Activated CD4-positive, alpha-beta T cell treated with anti-CD3 and anti-CD28 coated beads, Interleukin-2, amount 10 ng/mL, durations not matched to agents 24 days and 14 days (primary cell): ENCODE results near the gene ANKZF1. TPM values are rescaled to one million over a fixed set of nuclear protein-coding genes. Genes with fewer than 3 reads are reported as not detected.
"Not testable (repeated sequence)": the region's sequence is repeated elsewhere in the genome, so short reads cannot be mapped to it uniquely, and the experiment has no call there.

Experiments
- DNase-seq: peaks from one replicate; pipeline ENCODE4 v3.0.0; 2022
- H3K27ac Mint-ChIP-seq: one replicate; pipeline ENCODE4 v1.8.0; 2022; ENCODE audit warnings: mild to moderate bottlenecking, mixed read lengths
- H3K27me3 Mint-ChIP-seq: one replicate; pipeline ENCODE4 v1.8.0; 2022; ENCODE audit warnings: mixed read lengths
- H3K36me3 Mint-ChIP-seq: one replicate; pipeline ENCODE4 v1.8.0; 2022; ENCODE audit warnings: low read depth, mild to moderate bottlenecking, mixed read lengths
- H3K4me1 Mint-ChIP-seq: one replicate; pipeline ENCODE4 v1.8.0; 2021; ENCODE audit warnings: mixed read lengths
- H3K4me3 Mint-ChIP-seq: one replicate; pipeline ENCODE4 v1.8.0; 2022; ENCODE audit warnings: mild to moderate bottlenecking, moderate library complexity, mixed read lengths
- H3K9me3 Mint-ChIP-seq: one replicate; pipeline ENCODE4 v1.8.0; 2021; ENCODE audit warnings: mixed read lengths
- intact Hi-C: fragments of 100-400 bp; cut with micrococcal nuclease; formaldehyde crosslinking; loops from one replicate; pipeline ENCODE4 v1.15.1; 2023
- total RNA-seq: library from RNA; stranded (reverse); gene quantifications from 2 replicates; pipeline ENCODE4 v1.2.3, GENCODE V29; 2022

ANKZF1 gene
- 144 and 149 TPM in 2 replicates for total RNA-seq

- intact Hi-C loops: loop anchor here (1.0 kb wide), 9 partner anchors 11 to 158 kb away; partner anchors contain the start of genes ABCB6, DNAJB2, DNPEP and GLB1L
- Mint-ChIP-seq H3K27me3 (no peaks in the 10 kb centered on the region), H3K36me3 (peaks cover 68% of the 10 kb centered on the region), H3K4me1 (peaks cover 43% of the 10 kb centered on the region), H3K9me3 (no peaks in the 10 kb centered on the region), H3K4me3 (peak within 1 kb of the TSS; percentile 92), H3K27ac (peak within 1 kb of the TSS; percentile 98)
- peak; percentile 100 for DNase-seq
These were observed at the start of gene ANKZF1, which contains the start of gene ATG9A for GRCh38 chr2:219229305-219230058. TSS of gene ANKZF1 (plus strand) at chr2:219229806. CDS start at chr2:219230258, 452 bp downstream. TSS of gene ATG9A (minus strand) at chr2:219229636. CDS start at chr2:219228024, 1,612 bp downstream.

GRCh38 chr2:219180961-219181360, 48.6 kb upstream of the ANKZF1 start:
- no peak overlapping the region for H3K27ac Mint-ChIP-seq
- H3K4me1 Mint-ChIP-seq: peaks cover 45% of the 10 kb centered on the region
- peaks cover 50% of the 10 kb centered on the region for H3K36me3 Mint-ChIP-seq
- H3K27me3 Mint-ChIP-seq: no peaks in the 10 kb centered on the region
- DNase-seq: peak; percentile 55
- peak overlapping the region; percentile 32 for H3K4me3 Mint-ChIP-seq
- intact Hi-C loops: no loop called here
- H3K9me3 Mint-ChIP-seq: no peaks in the 10 kb centered on the region

- H3K4me1 Mint-ChIP-seq: peaks cover 43% of the 10 kb centered on the region
- H3K9me3 Mint-ChIP-seq: no peaks in the 10 kb centered on the region
These were observed 48.1 kb upstream of the ANKZF1 start for GRCh38 chr2:219181531-219181930.

GRCh38 chr2:219182331-219183150, 47.1 kb upstream of the ANKZF1 start:
- Mint-ChIP-seq H3K4me3 (no peak overlapping the region), H3K36me3 (peaks cover 53% of the 10 kb centered on the region), H3K27ac (no peak overlapping the region), H3K9me3 (no peaks in the 10 kb centered on the region), H3K4me1 (peaks cover 42% of the 10 kb centered on the region), H3K27me3 (no peaks in the 10 kb centered on the region)
- peak; percentile 54 for DNase-seq
- intact Hi-C loops: no loop called here

More at GRCh38 chr2:219181531-219181930, 48.1 kb upstream of the ANKZF1 start:
- Mint-ChIP-seq H3K27ac (peak overlapping the region; percentile 66), H3K27me3 (no peaks in the 10 kb centered on the region), H3K4me3 (peak overlapping the region; percentile 32), H3K36me3 (peaks cover 53% of the 10 kb centered on the region)
- intact Hi-C loops: no loop called here
- DNase-seq: no peak

- H3K27me3 Mint-ChIP-seq: no peaks in the 10 kb centered on the region
- no peaks in the 10 kb centered on the region for H3K9me3 Mint-ChIP-seq
- H3K36me3 Mint-ChIP-seq: peaks cover 52% of the 10 kb centered on the region
- H3K4me3 Mint-ChIP-seq: no peak overlapping the region
- DNase-seq: peak; percentile 50
- H3K27ac Mint-ChIP-seq: peak overlapping the region; percentile 11
- H3K4me1 Mint-ChIP-seq: peaks cover 40% of the 10 kb centered on the region
- intact Hi-C loops: no loop called here
These were observed 46.3 kb upstream of the ANKZF1 start for GRCh38 chr2:219183151-219183772.

GRCh38 chr2:219184121-219184520, 45.5 kb upstream of the ANKZF1 start:
- Mint-ChIP-seq H3K36me3 (peaks cover 51% of the 10 kb centered on the region), H3K9me3 (no peaks in the 10 kb centered on the region), H3K27me3 (no peaks in the 10 kb centered on the region), H3K4me1 (peaks cover 34% of the 10 kb centered on the region), H3K4me3 (no peak overlapping the region), H3K27ac (no peak overlapping the region)
- intact Hi-C loops: no loop called here
- DNase-seq: peak; percentile 52

- Mint-ChIP-seq H3K27me3 (no peaks in the 10 kb centered on the region), H3K36me3 (peaks cover 28% of the 10 kb centered on the region), H3K9me3 (no peaks in the 10 kb centered on the region), H3K4me1 (peaks cover 9% of the 10 kb centered on the region), H3K4me3 (no peak overlapping the region), H3K27ac (peak overlapping the region; percentile 66)
- peak; percentile 55 for DNase-seq
- intact Hi-C loops: no loop called here
These were observed 42.7 kb upstream of the ANKZF1 start for GRCh38 chr2:219186754-219187456.

GRCh38 chr2:219197388-219197787, 32.2 kb upstream of the ANKZF1 start:
- H3K27me3 Mint-ChIP-seq: peaks cover 5% of the 10 kb centered on the region
- intact Hi-C loops: no loop called here
- H3K9me3 Mint-ChIP-seq: no peaks in the 10 kb centered on the region
- H3K4me3 Mint-ChIP-seq: no peak overlapping the region
- H3K36me3 Mint-ChIP-seq: no peaks in the 10 kb centered on the region
- peaks cover 5% of the 10 kb centered on the region for H3K4me1 Mint-ChIP-seq
- DNase-seq: peak; percentile 37
- no peak overlapping the region for H3K27ac Mint-ChIP-seq

GRCh38 chr2:219198974-219199373, 30.6 kb upstream of the ANKZF1 start:
- Mint-ChIP-seq H3K9me3 (no peaks in the 10 kb centered on the region), H3K4me1 (peaks cover 5% of the 10 kb centered on the region), H3K27me3 (peaks cover 5% of the 10 kb centered on the region), H3K36me3 (no peaks in the 10 kb centered on the region), H3K4me3 (no peak overlapping the region), H3K27ac (no peak overlapping the region)
- peak; percentile 52 for DNase-seq
- intact Hi-C loops: no loop called here

- H3K4me3 Mint-ChIP-seq: no peak overlapping the region
- H3K36me3 Mint-ChIP-seq: no peaks in the 10 kb centered on the region
- no peaks in the 10 kb centered on the region for H3K9me3 Mint-ChIP-seq
- peak; percentile 53 for DNase-seq
- no peak overlapping the region for H3K27ac Mint-ChIP-seq
- peaks cover 5% of the 10 kb centered on the region for H3K4me1 Mint-ChIP-seq
- intact Hi-C loops: no loop called here
- H3K27me3 Mint-ChIP-seq: peaks cover 5% of the 10 kb centered on the region
These were observed 30.0 kb upstream of the ANKZF1 start for GRCh38 chr2:219199470-219200211.

GRCh38 chr2:219200502-219201326, 28.9 kb upstream of the ANKZF1 start:
- Mint-ChIP-seq H3K4me3 (peak overlapping the region; percentile 69), H3K27ac (peak overlapping the region; percentile 77)
- H3K36me3 Mint-ChIP-seq, intact Hi-C loops, H3K4me1 Mint-ChIP-seq, H3K27me3 Mint-ChIP-seq, H3K9me3 Mint-ChIP-seq: not testable (repeated sequence)
- peak; percentile 63 for DNase-seq

GRCh38 chr2:219201331-219201730, 28.3 kb upstream of the ANKZF1 start:
- H3K9me3 Mint-ChIP-seq, H3K4me1 Mint-ChIP-seq, H3K36me3 Mint-ChIP-seq, H3K27ac Mint-ChIP-seq, H3K27me3 Mint-ChIP-seq, H3K4me3 Mint-ChIP-seq, intact Hi-C loops: not testable (repeated sequence)
- DNase-seq: peak; percentile 49
